GM18519 (cell line): Measurements from ENCODE around the gene TIA1.
"Not testable (repeated sequence)": the region's sequence is repeated elsewhere in the genome, so short reads cannot be mapped to it uniquely, and the experiment has no call there.

Source experiments
- ATAC-seq: cut with Tn5 transposase; IDR thresholded peaks from one replicate; pipeline ENCODE4 v1.9.1; 2021; ENCODE audit warnings: mild to moderate bottlenecking, moderate library complexity; ENCODE audit not compliant: unreplicated experiment, low FRiP score

Gene TIA1, protein sequence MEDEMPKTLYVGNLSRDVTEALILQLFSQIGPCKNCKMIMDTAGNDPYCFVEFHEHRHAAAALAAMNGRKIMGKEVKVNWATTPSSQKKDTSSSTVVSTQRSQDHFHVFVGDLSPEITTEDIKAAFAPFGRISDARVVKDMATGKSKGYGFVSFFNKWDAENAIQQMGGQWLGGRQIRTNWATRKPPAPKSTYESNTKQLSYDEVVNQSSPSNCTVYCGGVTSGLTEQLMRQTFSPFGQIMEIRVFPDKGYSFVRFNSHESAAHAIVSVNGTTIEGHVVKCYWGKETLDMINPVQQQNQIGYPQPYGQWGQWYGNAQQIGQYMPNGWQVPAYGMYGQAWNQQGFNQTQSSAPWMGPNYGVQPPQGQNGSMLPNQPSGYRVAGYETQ

GRCh38 chr2:70248181-70248847, at the start of gene TIA1:
Gene TIA1, minus strand, starts transcription at chr2:70248628. Its CDS starts 198 bp downstream, at chr2:70248430.
- ATAC-seq, result peak; percentile 91

- ATAC-seq, result not testable (repeated sequence)
Measured at GRCh38 chr2:70297828-70298227, 49.4 kb upstream of the TIA1 start.

DNA sequence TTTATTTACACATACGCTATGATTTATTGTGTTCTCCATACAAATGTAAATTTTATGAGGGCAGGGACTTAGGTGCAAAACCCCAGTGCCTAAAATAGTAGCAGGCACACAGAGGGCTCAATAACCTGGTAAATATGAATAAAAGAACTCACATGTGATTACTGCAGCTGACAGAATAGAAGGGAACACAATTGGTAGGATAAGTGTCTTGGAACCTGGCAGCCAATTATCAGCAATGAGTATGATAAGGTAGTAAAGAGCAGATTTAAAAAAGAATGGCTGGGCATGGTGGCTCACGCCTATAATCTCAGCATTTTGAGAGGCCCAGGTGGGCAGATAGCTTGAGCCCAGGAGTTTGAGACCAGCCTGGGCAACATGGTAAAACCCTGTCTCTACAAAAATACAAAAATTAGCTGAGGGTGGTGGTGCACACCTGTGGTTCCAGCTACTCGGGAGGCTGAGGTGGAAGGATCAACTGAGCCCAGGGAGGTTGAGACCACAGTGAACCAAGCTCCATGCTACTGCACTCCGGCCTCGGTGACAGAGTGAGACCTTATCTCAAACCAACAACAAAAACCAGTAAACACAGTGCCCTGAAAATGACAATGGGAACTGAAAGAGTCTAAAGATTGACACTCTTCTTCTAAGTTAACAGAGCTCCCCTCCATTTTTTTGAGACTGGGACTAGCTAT, 35.2 kb upstream of the TIA1 start:
- ATAC-seq, result no peak

DNA sequence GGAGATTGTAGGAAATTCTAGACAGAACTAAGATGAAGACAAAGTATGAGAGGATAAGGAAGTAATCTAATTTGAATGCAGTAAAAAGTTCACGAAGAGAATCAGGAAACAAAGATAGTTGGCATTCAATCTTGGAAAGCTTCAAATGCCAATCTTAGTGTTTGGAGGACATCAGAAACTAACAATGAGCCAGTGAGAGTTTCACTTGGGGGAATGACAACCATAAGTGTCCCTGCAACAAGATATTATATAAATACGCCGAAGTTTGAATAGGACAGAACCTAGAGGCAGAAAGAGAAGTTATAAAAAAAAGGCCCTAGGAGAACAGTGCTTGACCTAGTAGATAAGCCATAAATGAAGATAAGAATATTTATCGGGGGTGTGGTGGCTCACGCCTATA, 34.0 kb upstream of the TIA1 start:
- no peak for ATAC-seq

DNA sequence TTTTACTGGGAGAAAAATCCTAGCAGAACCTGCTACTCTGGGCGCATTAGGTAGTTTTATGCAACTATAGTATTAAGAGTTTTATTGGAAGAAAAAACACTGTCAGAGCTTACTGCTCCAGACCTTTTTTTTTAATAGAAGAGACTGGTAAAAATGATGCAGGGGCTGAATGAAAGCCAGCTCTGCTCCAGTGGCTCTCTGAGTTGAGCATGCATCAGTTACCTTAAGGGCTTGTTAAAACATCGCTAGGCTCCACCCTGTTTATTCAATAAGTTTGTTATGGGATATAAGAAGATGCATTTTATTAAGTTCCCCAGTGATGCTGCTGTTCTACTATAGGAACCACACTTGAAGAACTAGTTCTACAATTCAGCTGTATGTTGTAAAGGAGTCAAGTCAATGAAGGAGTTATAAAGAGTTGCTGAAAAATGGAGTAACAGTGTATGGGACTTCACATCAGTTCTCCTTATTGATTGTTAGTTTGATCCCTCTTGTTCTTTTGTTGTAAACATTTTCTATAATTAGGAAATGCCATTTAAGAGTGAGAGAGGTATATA, 31.9 kb upstream of the TIA1 start:
- ATAC-seq, result no peak

GRCh38 chr2:70270323-70270722, 21.9 kb upstream of the TIA1 start:
- ATAC-seq, result no peak

- ATAC-seq, result not testable (repeated sequence)
Measured at GRCh38 chr2:70269422-70270302, 21.2 kb upstream of the TIA1 start.

DNA sequence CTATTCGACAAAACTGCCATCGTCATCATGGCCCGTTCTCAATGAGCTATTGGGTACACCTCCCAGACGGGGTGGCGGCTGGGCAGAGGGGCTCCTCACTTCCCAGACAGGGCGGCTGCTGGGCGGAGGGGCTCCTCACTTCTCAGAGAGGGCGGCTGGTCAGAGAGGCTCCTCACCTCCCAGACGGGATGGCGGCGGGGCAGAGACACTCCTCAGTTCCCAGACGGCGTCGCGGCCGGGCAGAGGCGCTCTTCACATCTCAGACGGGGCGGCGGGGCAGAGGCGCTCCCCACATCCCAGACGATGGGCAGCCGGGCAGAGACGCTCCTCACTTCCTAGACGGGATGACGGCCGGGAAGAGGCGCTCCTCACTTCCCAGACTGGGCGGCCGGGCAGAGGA, 18.5 kb upstream of the TIA1 start:
- not testable (repeated sequence) for ATAC-seq

- ATAC-seq, result no peak
Measured at GRCh38 chr2:70261501-70261900, 13.1 kb upstream of the TIA1 start.

- no peak for ATAC-seq
Measured at GRCh38 chr2:70258532-70258875, 10.1 kb upstream of the TIA1 start.

- ATAC-seq, result no peak
Measured at GRCh38 chr2:70255637-70256314, 7.3 kb upstream of the TIA1 start.

- no peak for ATAC-seq
Measured at GRCh38 chr2:70250434-70250833, 2.0 kb upstream of the TIA1 start.

DNA sequence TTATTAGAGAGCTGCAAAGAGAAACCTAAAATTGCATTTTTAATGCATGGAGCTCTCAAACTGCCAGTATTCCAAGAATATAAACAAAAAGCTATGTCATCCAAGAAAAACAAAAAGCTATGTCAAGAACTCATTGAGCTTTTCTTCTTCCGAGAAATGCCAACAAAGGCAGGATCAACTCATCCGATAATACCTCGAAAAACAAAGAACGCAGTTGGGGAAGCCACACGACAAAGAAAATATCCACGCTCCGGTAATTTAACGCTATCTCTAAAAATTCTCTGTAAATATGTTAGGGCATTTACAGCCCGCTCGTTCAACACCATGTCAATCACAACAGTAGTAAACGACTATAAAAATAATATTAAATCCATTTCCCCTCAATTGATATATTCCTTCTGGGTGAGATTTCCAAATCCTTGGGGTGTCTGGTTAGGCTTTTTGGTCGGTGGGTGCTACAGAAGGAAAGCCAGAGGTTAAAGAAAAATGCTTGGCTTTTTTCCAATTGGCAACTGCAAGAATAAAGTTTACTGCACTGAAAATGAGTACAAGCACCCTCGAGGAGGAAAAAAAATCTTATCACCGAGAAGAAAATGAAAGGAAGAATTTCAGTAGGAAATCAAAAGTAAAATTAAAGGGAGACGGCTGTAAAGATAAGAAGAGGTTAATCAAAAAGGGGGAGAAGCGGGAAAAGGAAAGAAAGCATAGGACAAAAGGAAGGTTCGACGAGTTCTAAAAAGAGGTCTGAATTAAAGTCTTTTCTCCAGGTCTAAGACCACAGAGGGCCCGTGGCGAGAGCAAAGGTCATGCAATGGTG, 856 bp downstream of the TIA1 start:
- ATAC-seq, result no peak

DNA sequence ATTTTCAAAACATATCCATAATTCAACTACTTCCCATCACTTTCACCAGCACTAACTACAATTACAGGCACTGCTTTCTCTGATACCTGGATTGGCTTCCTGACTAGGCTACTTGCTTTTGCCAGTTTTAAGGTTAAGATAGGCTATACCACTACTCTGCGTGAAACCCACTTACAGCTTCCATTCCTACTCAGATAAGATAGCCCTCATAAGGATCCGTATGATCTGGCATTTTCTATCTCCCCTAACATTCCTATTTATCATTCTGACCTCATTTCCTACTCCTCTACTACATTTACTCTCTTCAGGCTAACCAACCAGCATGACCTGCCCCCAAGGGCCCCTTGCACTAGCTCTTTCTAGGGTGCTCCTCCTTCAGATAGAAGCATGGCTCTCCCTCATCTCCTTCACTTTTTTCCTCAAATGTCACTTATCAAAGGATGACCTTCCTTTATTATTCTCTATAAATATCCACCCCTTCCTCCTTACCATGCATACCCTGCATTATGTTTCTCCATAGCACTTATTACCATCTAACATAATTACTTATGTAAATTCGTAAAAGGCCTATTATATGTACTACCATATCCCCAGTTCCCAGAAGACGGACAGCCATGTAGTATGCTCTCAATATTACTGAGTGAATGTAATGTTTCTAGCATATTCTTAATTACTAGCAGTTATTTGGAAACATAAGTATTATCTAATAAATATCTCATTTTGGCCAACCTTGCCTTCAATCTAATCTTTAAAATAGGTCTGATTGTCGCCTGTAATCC, 4.4 kb downstream of the TIA1 start:
- no peak for ATAC-seq

- no peak for ATAC-seq
Measured at GRCh38 chr2:70242552-70242951, 5.9 kb downstream of the TIA1 start.

DNA sequence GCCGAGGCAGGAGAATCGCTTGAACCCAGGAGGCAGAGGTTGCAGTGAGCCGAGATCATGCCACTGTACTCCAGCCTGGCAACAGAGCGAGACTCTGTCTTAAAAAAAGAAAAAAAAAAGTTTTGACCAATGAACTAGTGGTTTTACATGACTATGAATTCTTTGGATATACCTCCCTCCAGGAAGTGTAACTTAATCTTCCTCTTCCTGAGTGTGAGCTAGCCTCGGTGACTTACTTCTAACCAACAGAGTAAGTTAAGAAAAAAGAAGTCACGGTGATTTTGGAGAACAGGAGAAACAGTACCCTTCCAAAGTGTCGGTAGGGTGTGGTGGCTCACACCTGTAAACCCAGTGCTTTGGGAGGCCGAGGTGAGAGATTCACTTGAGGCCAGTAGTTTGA, 7.1 kb downstream of the TIA1 start:
- ATAC-seq, result no peak

- ATAC-seq, result no peak
Measured at GRCh38 chr2:70240599-70240998, 7.8 kb downstream of the TIA1 start.

GRCh38 chr2:70233926-70234325, 14.5 kb downstream of the TIA1 start:
- no peak for ATAC-seq
